IMR-90 (cell line): Measurements from ENCODE around the gene CLEC17A. TPM values are rescaled to one million over a fixed set of nuclear protein-coding genes. Genes with fewer than 3 reads are reported as not detected.

ENCODE experiments used
- ATAC-seq: fragments of 200-7000 bp; cut with Tn5 transposase; 2 replicates; pipeline ENCODE4 v1.9.1; 2020; ENCODE audit warnings: low read depth, mild to moderate bottlenecking, moderate library complexity
- BruUV-seq: library from RNA; stranded (reverse); fragments of 400-500 nt; replicated peaks from 2 replicates; lab custom pipeline; 2021; lab: Mats Ljungman, UMichigan
- CTCF ChIA-PET: fragments of 300-600 bp; formaldehyde crosslinking; extraction: SDS; loops from one replicate; lab custom pipeline; 2021; ENCODE audit warnings: antibody characterized with exemption; lab: Yijun Ruan, JAX
- POLR2A ChIA-PET: fragments of 300-600 bp; sonication (Branson Sonifier 250); formaldehyde crosslinking; loops from one replicate; lab custom pipeline; 2022; ENCODE audit warnings: antibody characterized with exemption; ENCODE audit not compliant: unreplicated experiment; lab: Charles Lee
- DNase-seq: peaks from one replicate; pipeline ENCODE4 v3.0.0; 2013
- H2AFZ ChIP-seq: replicated peaks from 2 replicates; pipeline ENCODE3; 2013; ENCODE audit warnings: low read length, mild to moderate bottlenecking; ENCODE audit not compliant: poor library complexity
- H2AK5ac ChIP-seq: 2 replicates; pipeline ENCODE4 v1.6.1; 2013; ENCODE audit warnings: low read depth, low read length, inconsistent platforms
- H2AK9ac ChIP-seq: replicated peaks from 2 replicates; pipeline ENCODE3; 2013; ENCODE audit warnings: mild to moderate bottlenecking, low read depth, low read length, moderate library complexity; ENCODE audit not compliant: poor library complexity
- H2BK120ac ChIP-seq: 2 replicates; pipeline ENCODE4 v1.6.1; 2013; ENCODE audit warnings: low read depth, low read length, inconsistent platforms
- H2BK15ac ChIP-seq: 3 replicates; pipeline ENCODE4 v1.6.1; 2013; ENCODE audit warnings: low read depth, low read length, inconsistent platforms
- H2BK20ac ChIP-seq: 2 replicates; pipeline ENCODE4 v1.6.1; 2013; ENCODE audit warnings: low read depth, mild to moderate bottlenecking, inconsistent platforms, low read length, moderate library complexity
- H2BK5ac ChIP-seq: 2 replicates; pipeline ENCODE4 v1.6.1; 2013; ENCODE audit warnings: mild to moderate bottlenecking, low read depth, low read length, inconsistent platforms; ENCODE audit not compliant: poor library complexity, severe bottlenecking
- H3K14ac ChIP-seq: replicated peaks from 2 replicates; pipeline ENCODE4 v1.6.1; 2013; ENCODE audit warnings: low read depth, low read length, inconsistent platforms
- H3K18ac ChIP-seq: 2 replicates; pipeline ENCODE4 v1.6.1; 2013; ENCODE audit warnings: low read depth, low read length, control low read depth
- H3K23ac ChIP-seq: 2 replicates; pipeline ENCODE4 v1.6.1; 2013; ENCODE audit warnings: low read depth, low read length, inconsistent platforms
- H3K27ac ChIP-seq: 2 replicates; pipeline ENCODE4 v1.5.1; 2013; ENCODE audit warnings: mild to moderate bottlenecking, control low read depth, low read length; ENCODE audit not compliant: insufficient read depth
- H3K27me3 ChIP-seq: 2 replicates; pipeline ENCODE4 v1.6.1; 2013; ENCODE audit warnings: low read length; ENCODE audit not compliant: control insufficient read depth, insufficient read depth
- H3K36me3 ChIP-seq: 2 replicates; pipeline ENCODE4 v1.6.1; 2013; ENCODE audit warnings: low read length, mixed read lengths; ENCODE audit not compliant: control insufficient read depth, insufficient read depth
- H3K4ac ChIP-seq: 2 replicates; pipeline ENCODE4 v1.6.1; 2013; ENCODE audit warnings: low read depth, low read length, inconsistent platforms
- H3K4me1 ChIP-seq: 2 replicates; pipeline ENCODE4 v1.6.1; 2013; ENCODE audit warnings: low read length, mixed read lengths; ENCODE audit not compliant: control insufficient read depth, insufficient read depth
- H3K4me2 ChIP-seq: 2 replicates; pipeline ENCODE4 v1.6.1; 2013; ENCODE audit warnings: low read depth, mild to moderate bottlenecking, control low read depth, low read length, moderate library complexity
- H3K4me3 ChIP-seq: 2 replicates; pipeline ENCODE4 v1.5.1; 2013; ENCODE audit warnings: low read depth, mild to moderate bottlenecking, control low read depth, low read length, moderate library complexity; ENCODE audit not compliant: insufficient read depth
- H3K56ac ChIP-seq: 2 replicates; pipeline ENCODE4 v1.6.1; 2013; ENCODE audit warnings: low read length, inconsistent platforms; ENCODE audit not compliant: insufficient read depth; ENCODE audit errors: extremely low read depth
- H3K79me1 ChIP-seq, 2 experiments: 2 replicates each; pipeline ENCODE4 v1.6.1; 2013; ENCODE audit warnings: low read length in 2 of 2, inconsistent platforms in 1 of 2, low read depth in 1 of 2
- H3K9ac ChIP-seq: 2 replicates; pipeline ENCODE4 v1.6.1; 2013; ENCODE audit warnings: low read depth, low read length, control low read depth
- H3K9me1 ChIP-seq: 2 replicates; pipeline ENCODE4 v1.6.1; 2013; ENCODE audit warnings: low read length, inconsistent platforms; ENCODE audit not compliant: insufficient read depth
- H3K9me3 ChIP-seq: 2 replicates; pipeline ENCODE4 v1.6.1; 2013; ENCODE audit warnings: low read length; ENCODE audit not compliant: control insufficient read depth, insufficient read depth
- H4K20me1 ChIP-seq: 2 replicates; pipeline ENCODE4 v1.6.1; 2013; ENCODE audit warnings: low read length, inconsistent platforms; ENCODE audit not compliant: insufficient read depth
- H4K5ac ChIP-seq: 2 replicates; pipeline ENCODE4 v1.6.1; 2013; ENCODE audit warnings: mild to moderate bottlenecking, low read depth, low read length, control low read depth
- H4K8ac ChIP-seq, 2 experiments: 2 replicates each; pipeline ENCODE4 v1.6.1; 2013; ENCODE audit warnings: low read depth in 2 of 2, low read length in 2 of 2, control low read depth in 1 of 2, inconsistent platforms in 1 of 2
- H4K91ac ChIP-seq: 2 replicates; pipeline ENCODE4 v1.6.1; 2013; ENCODE audit warnings: low read depth, low read length, inconsistent platforms; ENCODE audit not compliant: insufficient read depth
- BHLHE40 ChIP-seq: fragments of 150-350 bp; IDR thresholded peaks from 2 replicates; pipeline ENCODE4 v1.6.1; 2016; ENCODE audit warnings: mild to moderate bottlenecking, low read depth, low read length
- CEBPB ChIP-seq: IDR thresholded peaks from 2 replicates; pipeline ENCODE4 v1.6.1; 2012; ENCODE audit warnings: low read depth, low read length, improper control_type of control experiment
- CHD1 ChIP-seq: IDR thresholded peaks from 2 replicates; pipeline ENCODE4 v1.6.1; 2012; ENCODE audit warnings: low read depth, low read length, improper control_type of control experiment
- FOS ChIP-seq: fragments of 150-350 bp; IDR thresholded peaks from 2 replicates; pipeline ENCODE4 v1.6.1; 2016; ENCODE audit warnings: low read depth, low read length
- MAFK ChIP-seq: IDR thresholded peaks from 2 replicates; pipeline ENCODE4 v1.6.1; 2012; ENCODE audit warnings: low read depth, low read length, improper control_type of control experiment
- MAZ ChIP-seq: IDR thresholded peaks from 2 replicates; pipeline ENCODE4 v1.6.1; 2012; ENCODE audit warnings: low read depth, mild to moderate bottlenecking, low read length, improper control_type of control experiment, moderate library complexity, borderline replicate concordance
- MXI1 ChIP-seq: IDR thresholded peaks from 2 replicates; pipeline ENCODE4 v1.6.1; 2012; ENCODE audit warnings: low read depth, mild to moderate bottlenecking, low read length, moderate library complexity, borderline replicate concordance
- NFE2L2 ChIP-seq: fragments of 150-350 bp; IDR thresholded peaks from 2 replicates; pipeline ENCODE4 v1.6.1; 2016; ENCODE audit warnings: low read depth, mild to moderate bottlenecking, low read length
- POLR2A ChIP-seq: IDR thresholded peaks from 2 replicates; pipeline ENCODE4 v1.6.1; 2012; ENCODE audit warnings: mild to moderate bottlenecking, low read depth, low read length
- RAD21 ChIP-seq: IDR thresholded peaks from 2 replicates; pipeline ENCODE4 v1.6.1; 2012; ENCODE audit warnings: low read length, improper control_type of control experiment
- RCOR1 ChIP-seq: IDR thresholded peaks from 2 replicates; pipeline ENCODE4 v1.6.1; 2012; ENCODE audit warnings: mild to moderate bottlenecking, low read length, improper control_type of control experiment; ENCODE audit not compliant: insufficient replicate concordance
- RFX5 ChIP-seq: IDR thresholded peaks from 2 replicates; pipeline ENCODE4 v1.8.0; 2012; ENCODE audit warnings: low read depth, mild to moderate bottlenecking, low read length, moderate library complexity
- WGBS, 2 experiments: methylation state at CpG; one replicate each; pipeline versions ENCODE4 v1.1.5 to v1.1.7; 2013; ENCODE audit warnings: missing lambda C conversion rate in 2 of 2; ENCODE audit not compliant: insufficient read length in 1 of 2; ENCODE audit errors: extremely low coverage in 2 of 2; 5-methylcytosine and 5-hydroxymethylcytosine counted together
- dilution Hi-C: fragments of 300-500 bp; cut with HindIII; formaldehyde crosslinking; loops from one replicate; pipeline ENCODE4 v1.14.3; 2018; ENCODE audit warnings: low sequenced_read_pairs; ENCODE audit not compliant: unreplicated experiment
- in situ Hi-C: fragments of 300-500 bp; cut with MboI; formaldehyde crosslinking; loops from 3 replicates; pipeline ENCODE4 v1.14.3; 2019; ENCODE audit warnings: low sequenced_read_pairs, inconsistent platforms, mixed read lengths
- intact Hi-C: fragments of 100-400 bp; cut with micrococcal nuclease; formaldehyde crosslinking; loops from 2 replicates; pipeline ENCODE4 v1.10.0; 2022
- polyA plus RNA-seq, 3 experiments: library from polyadenylated mRNA; depleted of rRNA; stranded (reverse); fragments of >200 nt; gene quantifications; 2 replicates each; pipeline ENCODE4 v1.2.3, GENCODE V29; 2012; ENCODE audit warnings: low replicate concordance in 1 of 3
- total RNA-seq: library from RNA; depleted of rRNA; stranded (reverse); fragments of >200 nt; gene quantifications from 2 replicates; pipeline ENCODE4 v1.2.3, GENCODE V29; 2012
- TF ChIP-seq, protein P1 (sequence below): fragments of 150-350 bp; IDR thresholded peaks from 2 replicates; pipeline ENCODE4 v1.6.1; 2016; ENCODE audit warnings: low read depth, mild to moderate bottlenecking, low read length, moderate library complexity, borderline replicate concordance
- TF ChIP-seq, protein P2 (sequence below): conservative IDR thresholded peaks from 2 replicates; pipeline ENCODE4 v1.5.1; 2012; ENCODE audit warnings: mild to moderate bottlenecking, low read depth, low read length, improper control_type of control experiment
- TF ChIP-seq, protein P3 (sequence below): fragments of 150-350 bp; IDR thresholded peaks from 2 replicates; pipeline ENCODE4 v1.6.1; 2017; ENCODE audit warnings: mild to moderate bottlenecking, antibody characterized with exemption, low read length, low read depth

Gene CLEC17A
- total and polyA plus RNA-seq, 2 of the 4 experiments (the other 2 are of a cell fraction): 0.05 TPM; not detected in 1

DNA sequence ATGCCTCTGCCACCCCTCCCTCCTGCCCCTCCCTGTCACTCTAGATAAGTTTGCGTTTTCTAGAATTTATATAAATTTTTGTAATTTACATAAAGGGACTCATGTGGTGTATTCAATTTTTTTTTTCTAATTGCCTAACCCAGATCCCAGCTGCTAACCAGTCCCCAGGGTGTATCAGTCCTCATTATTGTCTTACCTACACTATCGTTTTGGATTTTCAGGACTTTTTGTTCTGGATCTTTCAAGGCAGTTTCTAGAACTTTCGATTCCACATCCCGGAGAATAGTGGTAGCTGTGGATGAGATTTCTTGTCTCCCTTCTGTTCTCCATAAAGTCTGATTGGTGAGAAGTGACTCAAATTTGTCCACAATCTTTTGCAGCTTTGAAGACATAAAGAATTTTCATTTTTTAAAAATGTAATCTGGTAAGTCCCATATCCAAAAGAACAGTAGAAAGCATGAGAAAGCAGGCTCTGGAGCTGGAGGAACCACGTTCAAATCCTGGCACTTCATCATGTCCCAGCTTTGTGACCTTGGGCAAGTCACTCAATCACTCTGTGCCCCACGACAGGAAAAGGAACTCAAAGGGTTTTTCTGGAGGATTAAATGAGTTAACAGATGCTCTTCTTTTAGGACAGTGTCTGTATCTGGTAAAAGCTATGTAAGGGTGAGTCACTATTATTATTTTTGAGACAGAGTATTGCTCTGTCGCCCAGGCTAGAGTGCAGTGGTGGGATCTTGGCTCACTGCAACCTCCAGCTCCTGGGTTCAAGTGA is 72.1 kb downstream of the CLEC17A start:
- ChIA-PET CTCF (interaction anchor here (0.5 kb wide), 1 partner anchor 151 kb away, joined by 3 read pairs; no protein-coding TSS in a partner anchor), POLR2A (no interaction called here)
- Histone ChIP-seq H3K56ac (no peak overlapping the region), H3K27me3 (no peaks in the 10 kb centered on the region), H3K27ac (no peak overlapping the region), H3K18ac (no peak overlapping the region), H3K79me1 (no peaks in the 10 kb centered on the region), H3K9ac (no peak overlapping the region), H3K23ac (no peak overlapping the region), H4K5ac (no peak overlapping the region), H3K9me3 (no peaks in the 10 kb centered on the region), H2BK20ac (no peak overlapping the region), H4K91ac (no peak overlapping the region), H3K9me1 (no peaks in the 10 kb centered on the region), H3K4ac (no peak overlapping the region), H2BK15ac (no peak overlapping the region), H2BK5ac (no peak overlapping the region), H2AK9ac (no peak overlapping the region), H2AK5ac (no peak overlapping the region), H3K4me3 (no peak overlapping the region), H3K4me1 (no peaks in the 10 kb centered on the region), H3K36me3 (no peaks in the 10 kb centered on the region), H2BK120ac (no peak overlapping the region), H3K14ac (no peak overlapping the region), H3K4me2 (no peak overlapping the region), H2AFZ (no peak overlapping the region), H4K8ac (no peak overlapping the region), H4K20me1 (no peaks in the 10 kb centered on the region)
- in situ Hi-C loops: no loop called here
- ATAC-seq (no peak), DNase-seq (no peak)
- dilution Hi-C loops: no loop called here
- no TSS peak for BruUV-seq
- 37% methylated on average over 2 of the region's 7 CpGs; no CpG with 5 or more reads in 1 of the 2 experiments for WGBS, 2 experiments
- intact Hi-C loops: no loop called here
- TF ChIP-seq, protein P1, sequence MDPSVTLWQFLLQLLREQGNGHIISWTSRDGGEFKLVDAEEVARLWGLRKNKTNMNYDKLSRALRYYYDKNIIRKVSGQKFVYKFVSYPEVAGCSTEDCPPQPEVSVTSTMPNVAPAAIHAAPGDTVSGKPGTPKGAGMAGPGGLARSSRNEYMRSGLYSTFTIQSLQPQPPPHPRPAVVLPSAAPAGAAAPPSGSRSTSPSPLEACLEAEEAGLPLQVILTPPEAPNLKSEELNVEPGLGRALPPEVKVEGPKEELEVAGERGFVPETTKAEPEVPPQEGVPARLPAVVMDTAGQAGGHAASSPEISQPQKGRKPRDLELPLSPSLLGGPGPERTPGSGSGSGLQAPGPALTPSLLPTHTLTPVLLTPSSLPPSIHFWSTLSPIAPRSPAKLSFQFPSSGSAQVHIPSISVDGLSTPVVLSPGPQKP: no peak
- no peak for TF ChIP-seq FOS
- TF ChIP-seq MAZ: no peak
- TF ChIP-seq CHD1: no peak
- no peak for TF ChIP-seq RAD21
- TF ChIP-seq RCOR1: no peak
- TF ChIP-seq RFX5: no peak
- TF ChIP-seq, protein P2, sequence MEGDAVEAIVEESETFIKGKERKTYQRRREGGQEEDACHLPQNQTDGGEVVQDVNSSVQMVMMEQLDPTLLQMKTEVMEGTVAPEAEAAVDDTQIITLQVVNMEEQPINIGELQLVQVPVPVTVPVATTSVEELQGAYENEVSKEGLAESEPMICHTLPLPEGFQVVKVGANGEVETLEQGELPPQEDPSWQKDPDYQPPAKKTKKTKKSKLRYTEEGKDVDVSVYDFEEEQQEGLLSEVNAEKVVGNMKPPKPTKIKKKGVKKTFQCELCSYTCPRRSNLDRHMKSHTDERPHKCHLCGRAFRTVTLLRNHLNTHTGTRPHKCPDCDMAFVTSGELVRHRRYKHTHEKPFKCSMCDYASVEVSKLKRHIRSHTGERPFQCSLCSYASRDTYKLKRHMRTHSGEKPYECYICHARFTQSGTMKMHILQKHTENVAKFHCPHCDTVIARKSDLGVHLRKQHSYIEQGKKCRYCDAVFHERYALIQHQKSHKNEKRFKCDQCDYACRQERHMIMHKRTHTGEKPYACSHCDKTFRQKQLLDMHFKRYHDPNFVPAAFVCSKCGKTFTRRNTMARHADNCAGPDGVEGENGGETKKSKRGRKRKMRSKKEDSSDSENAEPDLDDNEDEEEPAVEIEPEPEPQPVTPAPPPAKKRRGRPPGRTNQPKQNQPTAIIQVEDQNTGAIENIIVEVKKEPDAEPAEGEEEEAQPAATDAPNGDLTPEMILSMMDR: no peak
- TF ChIP-seq POLR2A: no peak
- TF ChIP-seq CEBPB: no peak
- TF ChIP-seq MXI1: no peak
- no peak for TF ChIP-seq NFE2L2
- no peak for TF ChIP-seq MAFK
- TF ChIP-seq, protein P3, sequence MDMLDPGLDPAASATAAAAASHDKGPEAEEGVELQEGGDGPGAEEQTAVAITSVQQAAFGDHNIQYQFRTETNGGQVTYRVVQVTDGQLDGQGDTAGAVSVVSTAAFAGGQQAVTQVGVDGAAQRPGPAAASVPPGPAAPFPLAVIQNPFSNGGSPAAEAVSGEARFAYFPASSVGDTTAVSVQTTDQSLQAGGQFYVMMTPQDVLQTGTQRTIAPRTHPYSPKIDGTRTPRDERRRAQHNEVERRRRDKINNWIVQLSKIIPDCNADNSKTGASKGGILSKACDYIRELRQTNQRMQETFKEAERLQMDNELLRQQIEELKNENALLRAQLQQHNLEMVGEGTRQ: no peak
- no peak for TF ChIP-seq BHLHE40
